Thyroid gland (tissue), 4 donors: ENCODE results near the gene RGS14.

ENCODE experiments used
- POLR2A ChIP-seq, 2 donors: fragments of 450-650 bp; IDR thresholded peaks; one replicate each; pipeline ENCODE4 v1.6.1; 2017; ENCODE audit warnings: antibody characterized with exemption in 2 of 2, mild to moderate bottlenecking in 2 of 2, moderate library complexity in 1 of 2
- TF ChIP-seq, protein P1 (sequence below), 6 experiments: fragments of 200-600 bp in 3 of 6; fragments of 450-650 bp in 3 of 6; sonication (generic) in 3 of 6; IDR thresholded peaks; one replicate each; pipeline ENCODE4 v1.5.1; 2016 to 2019; ENCODE audit warnings: antibody characterized with exemption in 6 of 6, mild to moderate bottlenecking in 2 of 6, inconsistent platforms in 1 of 6, moderate library complexity in 1 of 6

- TF ChIP-seq, protein P1, sequence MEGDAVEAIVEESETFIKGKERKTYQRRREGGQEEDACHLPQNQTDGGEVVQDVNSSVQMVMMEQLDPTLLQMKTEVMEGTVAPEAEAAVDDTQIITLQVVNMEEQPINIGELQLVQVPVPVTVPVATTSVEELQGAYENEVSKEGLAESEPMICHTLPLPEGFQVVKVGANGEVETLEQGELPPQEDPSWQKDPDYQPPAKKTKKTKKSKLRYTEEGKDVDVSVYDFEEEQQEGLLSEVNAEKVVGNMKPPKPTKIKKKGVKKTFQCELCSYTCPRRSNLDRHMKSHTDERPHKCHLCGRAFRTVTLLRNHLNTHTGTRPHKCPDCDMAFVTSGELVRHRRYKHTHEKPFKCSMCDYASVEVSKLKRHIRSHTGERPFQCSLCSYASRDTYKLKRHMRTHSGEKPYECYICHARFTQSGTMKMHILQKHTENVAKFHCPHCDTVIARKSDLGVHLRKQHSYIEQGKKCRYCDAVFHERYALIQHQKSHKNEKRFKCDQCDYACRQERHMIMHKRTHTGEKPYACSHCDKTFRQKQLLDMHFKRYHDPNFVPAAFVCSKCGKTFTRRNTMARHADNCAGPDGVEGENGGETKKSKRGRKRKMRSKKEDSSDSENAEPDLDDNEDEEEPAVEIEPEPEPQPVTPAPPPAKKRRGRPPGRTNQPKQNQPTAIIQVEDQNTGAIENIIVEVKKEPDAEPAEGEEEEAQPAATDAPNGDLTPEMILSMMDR (IDR thresholded peaks at IDR 0.05): no peak
- TF ChIP-seq POLR2A (IDR thresholded peaks at IDR 0.05): no peak
These were observed 40.2 kb downstream of the RGS14 start for GRCh38 chr5:177397875-177398390.
